Astrocyte of the spinal cord (primary cell): Measurements from ENCODE around the gene INSIG1.

ENCODE experiments used
- DNase-seq: peaks from one replicate; pipeline ENCODE4 v3.0.0; 2011; ENCODE audit warnings: low read depth, low spot score
- H3K4me3 ChIP-seq: 2 replicates; pipeline ENCODE4 v1.5.1; 2011; ENCODE audit warnings: low read depth, mild to moderate bottlenecking, low read length, moderate library complexity
- CTCF ChIP-seq: IDR thresholded peaks from 2 replicates; pipeline ENCODE4 v1.5.1; 2012; ENCODE audit warnings: low read depth, mild to moderate bottlenecking, low read length, inconsistent platforms
- in situ Hi-C: cut with HindIII; loops from 2 replicates; pipeline ENCODE4 v1.10.0; 2017; ENCODE audit warnings: low sequenced_read_pairs

Gene INSIG1

GRCh38 chr7:155352076-155352752 is 54.5 kb downstream of the INSIG1 start:
- in situ Hi-C loops: no loop called here
- no peak for TF ChIP-seq CTCF
- no peak for DNase-seq

GRCh38 chr7:155352753-155353115 is 55.1 kb downstream of the INSIG1 start:
- in situ Hi-C loops: no loop called here
- H3K4me3 ChIP-seq: no peak overlapping the region
- no peak for DNase-seq
- no peak for TF ChIP-seq CTCF

More at GRCh38 chr7:155352076-155352752, 54.5 kb downstream of the INSIG1 start:
- no peak overlapping the region for H3K4me3 ChIP-seq

- in situ Hi-C loops: no loop called here
- no peak for DNase-seq
- TF ChIP-seq CTCF: no peak
Observed at GRCh38 chr7:155353256-155353897, 55.7 kb downstream of the INSIG1 start.

GRCh38 chr7:155354371-155355048 is 56.8 kb downstream of the INSIG1 start:
- no peak for TF ChIP-seq CTCF
- H3K4me3 ChIP-seq: no peak overlapping the region
- in situ Hi-C loops: no loop called here
- DNase-seq: no peak

More at GRCh38 chr7:155353256-155353897, 55.7 kb downstream of the INSIG1 start:
- H3K4me3 ChIP-seq: no peak overlapping the region

- no peak overlapping the region for H3K4me3 ChIP-seq
- DNase-seq: no peak
- in situ Hi-C loops: no loop called here
- TF ChIP-seq CTCF: no peak
Observed at GRCh38 chr7:155355176-155355575, 57.5 kb downstream of the INSIG1 start.

GRCh38 chr7:155355745-155356144 is 58.1 kb downstream of the INSIG1 start:
- H3K4me3 ChIP-seq: no peak overlapping the region
- TF ChIP-seq CTCF: no peak
- in situ Hi-C loops: no loop called here
- no peak for DNase-seq
